Measurements from ENCODE around the gene SLC35F1.

SLC35F1 gene

DNA sequence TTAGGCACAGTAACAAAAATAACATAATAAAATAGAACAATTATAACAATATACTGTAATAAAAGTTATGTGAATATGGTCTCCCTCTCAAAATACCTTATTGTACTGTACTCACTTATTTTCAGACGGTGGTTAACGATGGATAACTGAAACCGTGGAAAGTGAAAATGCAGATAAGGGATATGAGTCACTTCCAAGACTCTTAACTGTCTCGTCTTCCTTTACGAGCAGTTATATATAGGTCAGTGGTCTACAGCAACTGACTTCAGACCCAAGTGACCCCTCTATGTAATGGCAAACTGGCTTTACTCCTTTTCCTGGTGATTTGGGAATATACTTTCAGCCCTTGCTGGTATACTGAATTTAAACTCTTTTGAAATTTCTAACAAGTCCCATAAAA, 261.4 kb downstream of the SLC35F1 start:
- no peak for TF ChIP-seq EZH2phosphoT487 (IDR thresholded peaks at IDR 0.05; ENCODE audit: low read depth)
- no peak for TF ChIP-seq CTCF (IDR thresholded peaks at IDR 0.05; ENCODE audit: low read depth, low read length)
- Histone ChIP-seq H3K36me3 (replicated peaks; ENCODE audit: low read depth, low read length) (no peaks in the 10 kb centered on the region), H3K9me3 (ENCODE audit: insufficient read depth, low read length) (no peaks in the 10 kb centered on the region), H3K9ac (ENCODE audit: low read length) (no peak overlapping the region), H4K20me1 (ENCODE audit: insufficient read depth, low read length) (no peaks in the 10 kb centered on the region), H3K27me3 (ENCODE audit: low read depth, low read length) (no peaks in the 10 kb centered on the region), H3K4me3 (ENCODE audit: low read length) (no peak overlapping the region), H3K4me2 (ENCODE audit: low read length) (no peak overlapping the region), H3K79me2 (ENCODE audit: low read length) (no peaks in the 10 kb centered on the region), H3K4me1 (ENCODE audit: low read length) (no peaks in the 10 kb centered on the region), H3K27ac (ENCODE audit: low read length) (no peak overlapping the region), H2AFZ (ENCODE audit: low read depth, low read length) (no peak overlapping the region)

GRCh38 chr6:118171852-118172251, 264.8 kb downstream of the SLC35F1 start:
- no peak overlapping the region for H3K4me3 ChIP-seq (ENCODE audit: low read length)
- H3K36me3 ChIP-seq (replicated peaks; ENCODE audit: low read depth, low read length): no peaks in the 10 kb centered on the region
- H3K9ac ChIP-seq (ENCODE audit: low read length): no peak overlapping the region
- no peak overlapping the region for H3K27ac ChIP-seq (ENCODE audit: low read length)
- H3K4me2 ChIP-seq (ENCODE audit: low read length): no peak overlapping the region
- no peaks in the 10 kb centered on the region for H3K27me3 ChIP-seq (ENCODE audit: low read depth, low read length)
- no peak for TF ChIP-seq CTCF (IDR thresholded peaks at IDR 0.05; ENCODE audit: low read depth, low read length)
- TF ChIP-seq EZH2phosphoT487 (IDR thresholded peaks at IDR 0.05; ENCODE audit: low read depth): no peak
- no peaks in the 10 kb centered on the region for H4K20me1 ChIP-seq (ENCODE audit: insufficient read depth, low read length)
- no peaks in the 10 kb centered on the region for H3K79me2 ChIP-seq (ENCODE audit: low read length)
- no peaks in the 10 kb centered on the region for H3K9me3 ChIP-seq (ENCODE audit: insufficient read depth, low read length)
- no peak overlapping the region for H2AFZ ChIP-seq (ENCODE audit: low read depth, low read length)
- H3K4me1 ChIP-seq (ENCODE audit: low read length): no peaks in the 10 kb centered on the region

GRCh38 chr6:118174071-118174470, 267.0 kb downstream of the SLC35F1 start:
- Histone ChIP-seq H3K79me2 (ENCODE audit: low read length) (no peaks in the 10 kb centered on the region), H4K20me1 (ENCODE audit: insufficient read depth, low read length) (no peaks in the 10 kb centered on the region), H3K4me2 (ENCODE audit: low read length) (no peak overlapping the region), H3K9me3 (ENCODE audit: insufficient read depth, low read length) (no peaks in the 10 kb centered on the region), H3K36me3 (replicated peaks; ENCODE audit: low read depth, low read length) (no peaks in the 10 kb centered on the region), H3K27me3 (ENCODE audit: low read depth, low read length) (no peaks in the 10 kb centered on the region), H3K4me1 (ENCODE audit: low read length) (no peaks in the 10 kb centered on the region), H3K4me3 (ENCODE audit: low read length) (no peak overlapping the region), H3K9ac (ENCODE audit: low read length) (no peak overlapping the region), H2AFZ (ENCODE audit: low read depth, low read length) (no peak overlapping the region), H3K27ac (ENCODE audit: low read length) (no peak overlapping the region)
- TF ChIP-seq EZH2phosphoT487 (IDR thresholded peaks at IDR 0.05; ENCODE audit: low read depth): no peak
- no peak for TF ChIP-seq CTCF (IDR thresholded peaks at IDR 0.05; ENCODE audit: low read depth, low read length)

GRCh38 chr6:118177720-118178119, 270.7 kb downstream of the SLC35F1 start:
- Histone ChIP-seq H3K4me3 (ENCODE audit: low read length) (no peak overlapping the region), H3K4me1 (ENCODE audit: low read length) (no peaks in the 10 kb centered on the region), H3K79me2 (ENCODE audit: low read length) (no peaks in the 10 kb centered on the region), H3K27me3 (ENCODE audit: low read depth, low read length) (no peaks in the 10 kb centered on the region), H3K9me3 (ENCODE audit: insufficient read depth, low read length) (no peaks in the 10 kb centered on the region), H3K27ac (ENCODE audit: low read length) (no peak overlapping the region), H3K36me3 (replicated peaks; ENCODE audit: low read depth, low read length) (no peaks in the 10 kb centered on the region), H2AFZ (ENCODE audit: low read depth, low read length) (no peak overlapping the region), H3K4me2 (ENCODE audit: low read length) (no peak overlapping the region), H4K20me1 (ENCODE audit: insufficient read depth, low read length) (no peaks in the 10 kb centered on the region), H3K9ac (ENCODE audit: low read length) (no peak overlapping the region)
- TF ChIP-seq EZH2phosphoT487 (IDR thresholded peaks at IDR 0.05; ENCODE audit: low read depth) (no peak), CTCF (IDR thresholded peaks at IDR 0.05; ENCODE audit: low read depth, low read length) (no peak)
